Activated CD4-positive, alpha-beta T cell treated with anti-CD3 and anti-CD28 coated beads, Interleukin-2, amount 10 ng/mL, durations not matched to agents 7 days and 5 days (primary cell): ENCODE measurements around the gene CADM1. TPM values are rescaled to one million over a fixed set of nuclear protein-coding genes. Genes with fewer than 3 reads are reported as not detected.

Experiments used
- CTCF ChIA-PET: fragments of 350-600 bp; sonication (Branson Sonifier 250); formaldehyde crosslinking; loops from one replicate; lab custom pipeline; 2021; ENCODE audit warnings: antibody characterized with exemption; lab: Charles Lee
- POLR2A ChIA-PET: fragments of 350-600 bp; sonication (Branson Sonifier 250); formaldehyde crosslinking; loops from one replicate; lab custom pipeline; 2021; ENCODE audit warnings: antibody characterized with exemption; lab: Charles Lee
- DNase-seq: peaks from one replicate; pipeline ENCODE4 v3.0.0-alpha.2; 2020
- H3K27ac Mint-ChIP-seq: one replicate; pipeline ENCODE4 v1.8.0; 2021; ENCODE audit warnings: mild to moderate bottlenecking, moderate library complexity, mixed read lengths
- H3K27me3 Mint-ChIP-seq: one replicate; pipeline ENCODE4 v1.8.0; 2021; ENCODE audit warnings: mixed read lengths
- H3K36me3 Mint-ChIP-seq: one replicate; pipeline ENCODE4 v1.8.0; 2021; ENCODE audit warnings: low read depth, mixed read lengths
- H3K4me1 Mint-ChIP-seq: one replicate; pipeline ENCODE4 v1.8.0; 2021; ENCODE audit warnings: mixed read lengths
- H3K4me3 Mint-ChIP-seq: one replicate; pipeline ENCODE4 v1.8.0; 2021; ENCODE audit warnings: mild to moderate bottlenecking, moderate library complexity, mixed read lengths
- H3K9me3 Mint-ChIP-seq: one replicate; pipeline ENCODE4 v1.8.0; 2021; ENCODE audit warnings: mixed read lengths
- total RNA-seq, 2 experiments: library from RNA; stranded (reverse); gene quantifications; one replicate each; pipeline ENCODE4 v1.2.3, GENCODE V29; 2021

CADM1 gene
- total RNA-seq, 2 experiments from 2014 or later = 0.52 to 0.92 TPM

DNA sequence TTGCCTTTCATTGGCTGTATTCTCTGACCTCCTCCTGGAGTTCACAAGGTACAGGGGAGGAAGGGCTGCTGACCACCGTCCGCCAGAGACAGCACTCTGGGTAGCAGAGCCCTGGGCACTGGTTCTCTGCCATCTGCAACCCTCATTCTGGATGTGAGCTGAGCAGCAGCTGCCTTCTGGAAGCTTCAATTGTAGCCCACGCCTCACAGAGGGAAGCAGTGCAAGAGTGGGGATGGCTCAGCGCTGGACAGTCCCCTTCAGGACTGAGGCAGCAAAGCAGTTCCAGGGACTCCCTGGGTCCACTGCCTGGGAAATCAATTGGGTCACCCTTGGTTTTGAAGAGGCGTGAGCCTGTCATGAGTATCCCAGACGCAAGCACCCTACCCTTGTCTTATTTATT lies 346.2 kb downstream of the CADM1 start:
- no peak for DNase-seq
- ChIA-PET CTCF (interaction anchor here (1.4 kb wide), 1 partner anchor 9 kb away, joined by 3 read pairs; no protein-coding TSS in a partner anchor), POLR2A (interaction anchor here (0.6 kb wide), 1 partner anchor 98 kb away, joined by 3 read pairs; no protein-coding TSS in a partner anchor)
- Mint-ChIP-seq H3K27me3 (no peaks in the 10 kb centered on the region), H3K4me1 (no peaks in the 10 kb centered on the region), H3K4me3 (no peak overlapping the region), H3K36me3 (no peaks in the 10 kb centered on the region), H3K27ac (no peak overlapping the region), H3K9me3 (no peaks in the 10 kb centered on the region)

DNA sequence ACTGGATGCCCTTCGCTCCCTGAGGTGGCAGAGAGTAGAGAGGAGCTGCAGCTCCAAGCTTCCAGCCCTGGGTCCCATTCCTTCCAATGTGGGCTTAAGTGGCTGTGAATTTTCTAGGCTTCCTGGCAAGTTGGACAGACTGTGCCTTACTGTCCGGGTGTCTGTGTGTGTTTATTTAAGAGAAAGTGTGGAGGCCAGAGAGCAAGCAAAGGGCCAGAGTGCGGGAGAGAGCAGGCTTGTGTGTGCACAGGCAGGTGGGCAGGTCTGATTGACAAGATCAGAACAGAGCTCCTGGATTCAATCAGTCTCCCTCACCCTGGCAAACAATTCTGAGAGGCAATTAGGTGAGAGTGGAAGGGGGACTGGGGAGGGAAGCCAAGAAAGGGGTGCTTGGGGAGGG lies 347.0 kb downstream of the CADM1 start:
- CTCF ChIA-PET = interaction anchor here (1.3 kb wide), 1 partner anchor 11 kb away, joined by 4 read pairs; no protein-coding TSS in a partner anchor
- H3K36me3 Mint-ChIP-seq = no peaks in the 10 kb centered on the region
- H3K9me3 Mint-ChIP-seq = no peaks in the 10 kb centered on the region
- POLR2A ChIA-PET = no interaction called here
- H3K27ac Mint-ChIP-seq = no peak overlapping the region
- no peak for DNase-seq
- no peak overlapping the region for H3K4me3 Mint-ChIP-seq
- no peaks in the 10 kb centered on the region for H3K27me3 Mint-ChIP-seq
- H3K4me1 Mint-ChIP-seq = no peaks in the 10 kb centered on the region

DNA sequence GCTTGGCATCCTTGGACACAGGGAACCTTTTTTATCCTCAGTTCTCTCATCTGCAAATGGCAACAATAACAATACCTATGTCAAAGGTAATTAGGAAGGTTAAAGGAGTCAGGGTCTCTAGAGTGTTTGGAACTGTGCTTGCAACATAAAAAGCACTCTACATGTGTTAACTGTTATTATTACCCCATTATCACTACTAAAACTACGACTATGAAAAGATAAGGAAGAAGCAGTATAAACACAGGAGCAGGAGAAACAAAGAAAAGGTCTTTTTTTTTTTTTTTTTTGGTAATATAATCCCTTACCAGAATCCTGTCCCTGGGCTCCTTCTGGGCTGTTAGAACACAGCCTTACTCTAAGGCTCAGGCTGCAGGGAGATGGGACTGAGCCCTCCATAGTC lies 348.2 kb downstream of the CADM1 start:
- Mint-ChIP-seq H3K9me3 (no peaks in the 10 kb centered on the region), H3K4me3 (no peak overlapping the region), H3K27ac (no peak overlapping the region), H3K27me3 (no peaks in the 10 kb centered on the region), H3K36me3 (no peaks in the 10 kb centered on the region), H3K4me1 (no peaks in the 10 kb centered on the region)
- POLR2A ChIA-PET = no interaction called here
- DNase-seq = no peak
- CTCF ChIA-PET = interaction anchor here (1.3 kb wide), 1 partner anchor 12 kb away, joined by 4 read pairs; no protein-coding TSS in a partner anchor

DNA sequence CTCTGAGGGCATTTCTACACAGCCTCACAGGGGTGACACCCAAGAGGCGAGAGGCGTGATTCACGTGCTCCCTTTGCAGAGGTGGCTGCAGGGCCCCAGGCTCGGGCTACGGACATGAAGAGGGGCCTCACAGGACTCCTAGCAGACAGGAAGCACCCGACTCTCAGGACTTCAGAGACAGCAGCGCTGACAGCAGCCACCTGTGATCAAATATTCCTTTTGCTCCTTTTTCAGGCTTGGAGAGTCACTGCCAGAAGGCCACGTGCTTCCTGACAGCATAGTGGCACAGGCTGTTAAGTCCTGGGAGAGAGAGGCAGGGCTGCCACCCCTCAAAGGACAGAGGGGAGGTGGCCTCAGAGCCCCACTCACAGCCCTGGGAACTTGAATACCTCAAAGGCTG lies 348.9 kb downstream of the CADM1 start:
- Mint-ChIP-seq H3K27ac (no peak overlapping the region), H3K36me3 (no peaks in the 10 kb centered on the region), H3K27me3 (no peaks in the 10 kb centered on the region), H3K4me1 (no peaks in the 10 kb centered on the region), H3K4me3 (no peak overlapping the region), H3K9me3 (no peaks in the 10 kb centered on the region)
- ChIA-PET POLR2A (no interaction called here), CTCF (no interaction called here)
- DNase-seq = no peak

DNA sequence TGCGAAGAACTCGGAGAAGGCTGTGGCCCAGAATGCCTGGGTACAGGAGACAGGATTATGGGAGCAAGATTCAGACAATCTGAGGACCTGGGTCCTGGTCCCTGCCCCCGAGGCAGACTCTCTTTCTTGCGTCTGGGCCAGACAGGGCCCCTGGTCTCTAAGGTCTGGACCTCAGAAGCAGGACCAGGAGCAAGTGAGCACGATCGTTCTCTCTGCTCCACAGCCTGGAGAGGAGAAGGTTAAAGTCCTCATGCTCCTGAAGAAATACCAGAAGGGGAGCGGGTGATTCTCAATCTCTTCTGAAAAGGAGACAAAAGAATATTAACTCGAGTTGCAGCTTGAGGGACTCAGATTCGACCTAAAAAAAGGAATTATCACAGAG lies 349.9 kb downstream of the CADM1 start:
- ChIA-PET POLR2A (no interaction called here), CTCF (no interaction called here)
- H3K36me3 Mint-ChIP-seq = no peaks in the 10 kb centered on the region
- no peaks in the 10 kb centered on the region for H3K9me3 Mint-ChIP-seq
- no peak overlapping the region for H3K4me3 Mint-ChIP-seq
- DNase-seq = no peak
- H3K27me3 Mint-ChIP-seq = no peaks in the 10 kb centered on the region
- no peaks in the 10 kb centered on the region for H3K4me1 Mint-ChIP-seq
- H3K27ac Mint-ChIP-seq = no peak overlapping the region

DNA sequence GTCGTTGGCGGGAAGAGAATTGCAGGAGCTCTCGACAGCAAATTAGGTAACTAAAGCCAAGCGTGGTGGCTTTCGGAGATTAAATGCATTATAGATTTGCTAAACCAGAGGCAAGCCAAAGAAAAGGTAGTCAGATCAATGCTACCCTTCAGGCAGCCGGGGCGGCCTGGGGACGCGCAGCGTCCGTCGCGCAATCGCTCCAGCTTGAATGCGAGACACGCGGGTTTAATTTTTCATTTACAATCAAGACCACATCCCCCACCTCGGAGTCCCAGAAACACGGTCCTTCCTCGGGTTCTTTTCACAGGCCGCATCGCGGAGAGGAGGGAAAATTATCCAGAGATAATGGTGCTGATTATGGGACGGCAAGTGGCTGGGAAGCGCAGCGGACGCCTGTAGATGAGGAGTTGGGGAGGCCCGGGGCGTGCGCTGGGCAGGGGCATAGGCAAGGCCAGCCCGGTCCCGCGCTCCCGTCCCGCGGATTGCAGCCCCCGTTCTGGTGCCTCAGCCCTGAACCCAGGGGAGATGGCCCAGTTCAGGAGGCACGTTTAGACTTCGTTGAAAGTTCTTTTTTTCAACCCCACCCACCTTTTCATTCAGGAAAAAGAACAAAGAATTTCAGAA lies 350.4 kb downstream of the CADM1 start:
- no peak overlapping the region for H3K4me3 Mint-ChIP-seq
- no peak overlapping the region for H3K27ac Mint-ChIP-seq
- no peaks in the 10 kb centered on the region for H3K36me3 Mint-ChIP-seq
- H3K4me1 Mint-ChIP-seq = no peaks in the 10 kb centered on the region
- H3K27me3 Mint-ChIP-seq = no peaks in the 10 kb centered on the region
- ChIA-PET CTCF (no interaction called here), POLR2A (no interaction called here)
- no peaks in the 10 kb centered on the region for H3K9me3 Mint-ChIP-seq
- no peak for DNase-seq

DNA sequence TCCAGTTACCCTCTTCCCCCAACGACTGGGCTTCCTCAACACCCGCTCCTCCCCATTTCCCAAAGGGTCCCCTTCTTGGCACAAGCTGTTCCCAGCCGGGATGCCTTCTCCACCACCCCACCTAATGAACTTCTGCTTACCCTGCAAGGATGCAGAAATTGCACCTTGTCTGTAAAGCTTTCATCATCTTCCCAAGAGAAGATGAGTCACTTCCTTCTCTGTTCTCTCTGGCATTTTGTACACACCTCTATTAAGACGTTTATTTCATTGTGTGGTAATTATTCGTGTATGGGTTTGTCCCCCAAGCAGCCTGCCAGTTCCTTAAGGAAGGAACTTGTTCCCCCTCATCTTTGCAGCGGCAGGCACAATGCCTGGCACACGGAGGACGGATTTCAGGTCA lies 351.1 kb downstream of the CADM1 start:
- POLR2A ChIA-PET = no interaction called here
- no peak overlapping the region for H3K4me3 Mint-ChIP-seq
- CTCF ChIA-PET = no interaction called here
- H3K4me1 Mint-ChIP-seq = no peaks in the 10 kb centered on the region
- H3K27me3 Mint-ChIP-seq = no peaks in the 10 kb centered on the region
- no peaks in the 10 kb centered on the region for H3K36me3 Mint-ChIP-seq
- H3K9me3 Mint-ChIP-seq = no peaks in the 10 kb centered on the region
- DNase-seq = no peak
- H3K27ac Mint-ChIP-seq = no peak overlapping the region

DNA sequence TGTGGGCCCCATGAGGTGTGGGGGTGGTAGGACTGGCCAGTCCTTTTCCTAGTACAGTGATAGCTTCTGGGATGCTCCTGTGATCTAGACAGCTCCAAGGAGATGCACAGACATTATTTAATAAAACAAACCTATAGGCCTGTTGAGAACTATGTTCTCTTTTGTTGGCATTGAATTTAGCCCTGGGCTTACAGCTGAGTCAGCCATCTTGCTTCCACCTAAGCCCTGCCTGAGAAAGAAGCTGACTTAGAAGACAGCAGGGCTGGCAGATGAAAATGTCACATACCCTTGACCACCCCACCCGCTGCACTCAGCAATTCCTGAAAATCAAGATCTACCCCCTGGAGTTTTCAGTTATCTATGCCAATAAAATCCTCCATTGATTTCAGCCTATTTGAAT lies 353.2 kb downstream of the CADM1 start:
- Mint-ChIP-seq H3K9me3 (no peaks in the 10 kb centered on the region), H3K4me1 (no peaks in the 10 kb centered on the region), H3K4me3 (no peak overlapping the region), H3K36me3 (no peaks in the 10 kb centered on the region), H3K27ac (no peak overlapping the region), H3K27me3 (no peaks in the 10 kb centered on the region)
- no peak for DNase-seq
- ChIA-PET CTCF (no interaction called here), POLR2A (no interaction called here)

DNA sequence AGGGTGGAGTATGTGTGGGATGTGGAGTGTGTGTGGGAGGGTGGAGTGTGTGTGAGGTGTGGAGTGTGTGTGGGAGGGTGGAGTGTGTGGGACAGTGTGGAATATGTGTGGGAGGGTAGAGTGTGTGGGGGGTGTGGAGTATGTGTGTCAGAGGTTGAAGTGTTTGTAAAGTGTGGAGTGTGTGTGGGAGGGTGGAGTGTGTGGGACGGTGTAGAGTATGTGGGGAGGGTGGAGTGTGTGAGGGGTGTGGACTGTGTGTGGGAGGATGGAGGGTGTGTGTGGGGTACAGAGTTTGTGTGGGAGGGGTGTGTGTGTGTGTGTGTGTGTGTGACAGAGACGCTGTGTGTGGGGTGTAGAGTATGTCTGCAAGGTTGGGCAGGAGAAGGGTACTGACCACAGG lies 355.5 kb downstream of the CADM1 start:
- POLR2A ChIA-PET = no interaction called here
- CTCF ChIA-PET = interaction anchor here (0.5 kb wide), 1 partner anchor 408 kb away, joined by 3 read pairs; no protein-coding TSS in a partner anchor

DNA sequence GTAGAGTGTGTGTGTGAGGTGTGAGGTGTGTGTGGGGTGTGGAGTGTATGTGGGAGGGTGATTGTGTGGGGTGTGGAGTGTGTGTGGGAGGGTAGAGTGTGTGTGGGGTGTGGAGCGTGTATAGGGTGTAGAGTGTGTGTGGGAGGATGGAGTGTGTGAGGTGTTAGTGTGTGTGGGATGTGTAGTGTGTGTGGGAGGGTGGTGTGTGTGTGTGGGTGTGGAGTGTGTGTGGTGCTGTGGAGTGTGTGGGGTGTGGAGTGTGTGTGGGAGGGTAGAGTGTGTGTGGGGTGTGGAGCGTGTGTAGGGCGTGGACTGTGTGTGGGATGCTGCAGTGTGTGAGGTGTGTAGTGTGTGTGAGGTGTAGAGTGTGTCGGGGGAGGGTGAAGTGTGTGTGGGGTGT lies 356.1 kb downstream of the CADM1 start:
- ChIA-PET CTCF (no interaction called here), POLR2A (no interaction called here)
- no peaks in the 10 kb centered on the region for H3K27me3 Mint-ChIP-seq
- no peaks in the 10 kb centered on the region for H3K4me1 Mint-ChIP-seq
- no peak for DNase-seq
- H3K9me3 Mint-ChIP-seq = no peaks in the 10 kb centered on the region
- H3K27ac Mint-ChIP-seq = no peak overlapping the region
- no peak overlapping the region for H3K4me3 Mint-ChIP-seq
- no peaks in the 10 kb centered on the region for H3K36me3 Mint-ChIP-seq

More for the DNA sequence above, 355.5 kb downstream of the CADM1 start:
- no peak overlapping the region for H3K27ac Mint-ChIP-seq
- no peaks in the 10 kb centered on the region for H3K27me3 Mint-ChIP-seq
- H3K9me3 Mint-ChIP-seq = no peaks in the 10 kb centered on the region
- no peak overlapping the region for H3K4me3 Mint-ChIP-seq
- no peak for DNase-seq
- H3K4me1 Mint-ChIP-seq = no peaks in the 10 kb centered on the region
- H3K36me3 Mint-ChIP-seq = no peaks in the 10 kb centered on the region

DNA sequence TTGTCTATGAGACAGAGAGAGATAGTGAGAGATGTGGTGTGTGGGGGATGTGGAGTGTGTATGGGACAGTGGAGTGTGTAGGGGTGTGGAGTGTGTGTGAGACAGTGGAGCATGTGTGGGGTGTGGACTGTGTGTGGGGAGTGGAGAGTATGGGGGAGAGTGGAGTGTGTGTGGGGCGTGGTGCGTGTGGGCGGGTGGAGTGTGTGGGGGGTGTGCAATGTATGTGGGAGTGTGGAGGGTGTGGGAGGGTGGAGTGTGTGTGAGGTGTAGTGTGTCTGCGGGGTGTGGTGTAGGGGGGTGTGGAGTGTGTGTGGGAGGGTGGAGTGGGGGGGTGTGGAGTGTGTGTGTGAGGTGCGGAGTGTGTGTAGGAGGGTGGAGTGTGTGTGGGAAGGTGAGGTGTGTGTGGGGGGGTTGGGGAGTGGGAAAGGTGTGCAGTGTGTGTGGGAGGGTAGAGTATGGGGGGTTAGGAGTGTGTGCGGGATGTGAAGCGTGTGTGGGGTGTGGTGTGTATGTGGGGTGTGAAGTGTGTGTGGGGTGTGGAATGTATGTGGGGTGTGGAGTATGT lies 356.9 kb downstream of the CADM1 start:
- Mint-ChIP-seq H3K36me3 (no peaks in the 10 kb centered on the region), H3K27ac (no peak overlapping the region), H3K27me3 (no peaks in the 10 kb centered on the region), H3K9me3 (no peaks in the 10 kb centered on the region), H3K4me3 (no peak overlapping the region), H3K4me1 (no peaks in the 10 kb centered on the region)
- DNase-seq = no peak
- ChIA-PET CTCF (no interaction called here), POLR2A (no interaction called here)

DNA sequence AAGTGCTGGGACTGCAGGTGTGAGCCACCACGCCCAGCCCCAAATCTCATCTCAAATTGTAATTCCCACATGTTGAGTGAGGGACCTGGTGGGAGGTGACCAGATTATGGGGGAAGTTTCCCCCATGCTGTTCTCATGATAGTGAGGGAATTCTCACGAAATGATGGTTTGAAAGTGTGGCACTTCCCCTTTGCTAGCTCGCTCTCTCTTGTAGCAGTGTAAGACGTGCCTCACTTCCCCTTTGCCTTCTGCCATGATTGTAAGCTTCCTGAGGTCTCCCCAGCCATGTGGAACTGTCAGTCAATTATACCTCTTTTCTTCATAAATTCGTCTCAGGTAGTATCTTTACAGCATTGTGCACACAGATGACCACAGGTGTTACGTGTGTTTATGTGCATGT lies 357.8 kb downstream of the CADM1 start:
- ChIA-PET POLR2A (no interaction called here), CTCF (no interaction called here)
- no peaks in the 10 kb centered on the region for H3K27me3 Mint-ChIP-seq
- no peak overlapping the region for H3K4me3 Mint-ChIP-seq
- no peaks in the 10 kb centered on the region for H3K9me3 Mint-ChIP-seq
- H3K4me1 Mint-ChIP-seq = no peaks in the 10 kb centered on the region
- no peak overlapping the region for H3K27ac Mint-ChIP-seq
- DNase-seq = no peak
- no peaks in the 10 kb centered on the region for H3K36me3 Mint-ChIP-seq

DNA sequence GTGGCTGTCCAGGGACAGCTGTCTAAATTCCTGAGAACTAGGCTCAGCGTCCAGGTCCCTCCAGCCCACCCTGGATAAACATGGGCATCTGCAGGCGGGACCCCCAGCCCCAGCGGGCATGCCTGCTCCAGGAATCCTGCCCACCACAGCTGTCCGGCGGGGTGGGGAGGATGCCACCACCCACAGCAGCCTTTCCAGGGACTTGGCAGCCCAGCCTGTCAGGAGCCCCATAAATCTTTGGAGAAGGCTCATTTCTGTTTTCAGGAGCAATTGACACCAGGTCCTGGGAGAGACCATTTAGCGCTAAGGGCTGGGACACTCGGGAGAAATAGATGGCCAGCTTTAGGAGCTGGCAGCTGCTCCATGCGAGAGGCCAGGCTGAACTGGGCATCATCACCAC lies 358.9 kb downstream of the CADM1 start:
- no peaks in the 10 kb centered on the region for H3K36me3 Mint-ChIP-seq
- ChIA-PET POLR2A (no interaction called here), CTCF (no interaction called here)
- H3K9me3 Mint-ChIP-seq = no peaks in the 10 kb centered on the region
- H3K27ac Mint-ChIP-seq = no peak overlapping the region
- no peaks in the 10 kb centered on the region for H3K27me3 Mint-ChIP-seq
- no peaks in the 10 kb centered on the region for H3K4me1 Mint-ChIP-seq
- H3K4me3 Mint-ChIP-seq = no peak overlapping the region
- DNase-seq = no peak

DNA sequence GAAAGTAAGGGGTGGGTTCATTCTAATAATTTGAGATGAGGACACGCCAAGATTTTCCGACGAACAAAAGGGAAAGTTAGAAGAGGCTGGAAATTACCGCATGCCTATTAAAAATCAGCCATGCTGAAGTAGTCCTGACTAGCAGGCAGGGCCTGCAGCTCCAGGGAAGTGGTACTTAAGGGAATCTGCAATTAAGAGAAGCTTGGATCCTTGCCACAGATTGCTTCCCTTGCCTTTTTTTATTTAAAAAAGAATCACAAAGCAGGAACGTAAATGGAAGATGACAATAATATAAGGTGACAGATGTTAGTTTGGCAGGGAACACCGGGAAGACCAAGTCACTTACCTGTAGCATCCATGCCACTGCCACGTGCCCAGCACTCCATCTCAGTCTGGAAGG lies 359.3 kb downstream of the CADM1 start:
- H3K4me1 Mint-ChIP-seq = no peaks in the 10 kb centered on the region
- CTCF ChIA-PET = no interaction called here
- H3K36me3 Mint-ChIP-seq = no peaks in the 10 kb centered on the region
- H3K27me3 Mint-ChIP-seq = no peaks in the 10 kb centered on the region
- no peak overlapping the region for H3K4me3 Mint-ChIP-seq
- H3K27ac Mint-ChIP-seq = no peak overlapping the region
- no peaks in the 10 kb centered on the region for H3K9me3 Mint-ChIP-seq
- DNase-seq = no peak
- POLR2A ChIA-PET = no interaction called here
